T-cell (primary cell): ENCODE data around the gene ZC3H12C. TPM values are rescaled to one million over a fixed set of nuclear protein-coding genes. Genes with fewer than 3 reads are reported as not detected.
"Not testable (repeated sequence)": the region's sequence is repeated elsewhere in the genome, so short reads cannot be mapped to it uniquely, and the experiment has no call there.

Experiments
- ATAC-seq, 4 experiments: fragments of 200-7000 bp in 3 of 4; fragments of 150-1000 bp in 1 of 4; cut with Tn5 transposase; replicated peaks in 1 of 4; 1 replicate in 3 of 4; 2 replicates in 1 of 4; pipeline ENCODE4 v1.10.0; 2021; ENCODE audit warnings: moderate library complexity in 3 of 4, mild to moderate bottlenecking in 2 of 4, moderate number of reproducible peaks in 1 of 4
- CTCF ChIA-PET, 2 donors: fragments of 300-600 bp; sonication (Branson Sonifier 250); formaldehyde crosslinking; loops; one replicate each; lab custom pipeline; 2022; ENCODE audit warnings: antibody characterized with exemption in 2 of 2; lab: Charles Lee
- POLR2A ChIA-PET, 2 donors: fragments of 300-600 bp; sonication (Branson Sonifier 250); formaldehyde crosslinking; loops; one replicate each; lab custom pipeline; 2022; ENCODE audit warnings: antibody characterized with exemption in 2 of 2; lab: Charles Lee
- DNase-seq, 35 experiments: peaks; one replicate each; pipeline versions ENCODE4 v3.0.0 to v3.0.0-alpha.2; 2013 to 2023
- H3K27ac ChIP-seq: one replicate; pipeline ENCODE4 v1.5.1; 2013; ENCODE audit warnings: low read length
- H3K27me3 ChIP-seq, 2 experiments: replicated peaks in 1 of 2; 1 replicate in 1 of 2; 2 replicates in 1 of 2; pipeline versions ENCODE4 v1.6.1 to v1.7.0; 2013; ENCODE audit warnings: low read length in 1 of 2, mixed read lengths in 1 of 2; ENCODE audit not compliant: control insufficient read depth in 2 of 2, insufficient read depth in 2 of 2; ENCODE audit errors: extremely low read depth in 1 of 2
- H3K36me3 ChIP-seq, 2 donors: 1 replicate in 1 of 2; 2 replicates in 1 of 2; pipeline versions ENCODE4 v1.6.1 to v1.7.0; 2013; ENCODE audit warnings: low read length in 1 of 2; ENCODE audit not compliant: control insufficient read depth in 2 of 2, insufficient read depth in 1 of 2; ENCODE audit errors: extremely low read depth in 1 of 2
- H3K4me1 ChIP-seq, 2 experiments: 1 replicate in 1 of 2; 2 replicates in 1 of 2; pipeline versions ENCODE4 v1.6.1 to v1.7.0; 2013; ENCODE audit warnings: low read length in 2 of 2, mixed read lengths in 1 of 2; ENCODE audit not compliant: insufficient read depth in 2 of 2, control insufficient read depth in 1 of 2; ENCODE audit errors: extremely low read depth in 1 of 2
- H3K4me3 ChIP-seq, 2 donors: 1 replicate in 1 of 2; 2 replicates in 1 of 2; pipeline versions ENCODE4 v1.5.1 to v1.7.0; 2013; ENCODE audit warnings: mild to moderate bottlenecking in 2 of 2, low read length in 1 of 2, moderate library complexity in 1 of 2; ENCODE audit not compliant: control insufficient read depth in 1 of 2; ENCODE audit errors: extremely low read depth in 1 of 2
- H3K9me3 ChIP-seq: 2 replicates; pipeline ENCODE4 v1.7.0; 2013
- H3K27ac Mint-ChIP-seq, 2 donors: one replicate each; pipeline ENCODE4 v1.8.0; 2020 to 2021; ENCODE audit warnings: mild to moderate bottlenecking in 2 of 2, mixed read lengths in 2 of 2
- H3K27me3 Mint-ChIP-seq, 2 donors: one replicate each; pipeline ENCODE4 v1.8.0; 2021 to 2022; ENCODE audit warnings: mixed read lengths in 2 of 2
- H3K36me3 Mint-ChIP-seq: one replicate; pipeline ENCODE4 v1.8.0; 2021; ENCODE audit warnings: mixed read lengths
- H3K4me1 Mint-ChIP-seq, 3 donors: one replicate each; pipeline ENCODE4 v1.8.0; 2020 to 2022; ENCODE audit warnings: mixed read lengths in 3 of 3, mild to moderate bottlenecking in 1 of 3
- H3K4me3 Mint-ChIP-seq, 3 donors: one replicate each; pipeline ENCODE4 v1.8.0; 2020 to 2022; ENCODE audit warnings: mild to moderate bottlenecking in 3 of 3, mixed read lengths in 3 of 3, moderate library complexity in 3 of 3
- H3K9me3 Mint-ChIP-seq, 3 donors: one replicate each; pipeline ENCODE4 v1.8.0; 2020 to 2022; ENCODE audit warnings: mixed read lengths in 3 of 3
- WGBS: methylation state at CpG from one replicate; pipeline ENCODE4 v1.1.5; 2013; ENCODE audit warnings: missing lambda C conversion rate; ENCODE audit not compliant: insufficient coverage; 5-methylcytosine and 5-hydroxymethylcytosine counted together
- total RNA-seq, 35 experiments: library from RNA in 6 of 35; stranded (reverse) in 6 of 35; fragments of 120-200 nt in 1 of 35; gene quantifications; one replicate each; pipeline versions ENCODE4 v1.2.1 to v1.2.4 and lab custom pipeline; 2013 to 2026

The ZC3H12C gene
- total RNA-seq, 5 donors from 2014 or later (not counting 1 experiment from before 2014, with no cell fraction given): 0.10 to 0.23 (median 0.14) TPM

GRCh38 chr11:110186456-110186855 is 93.3 kb downstream of the ZC3H12C start:
- WGBS: 76% methylated on average over 5 of the region's 5 CpGs
- Histone ChIP-seq H3K4me1 (no peaks in the 10 kb centered on the region), H3K27ac (no peak overlapping the region), H3K9me3 (no peaks in the 10 kb centered on the region), H3K36me3 (no peaks in the 10 kb centered on the region), H3K4me3 (no peak overlapping the region), H3K27me3 (peaks cover 0 to 22% of the 10 kb centered on the region in 2 experiments)
- ChIA-PET POLR2A (no interaction called here), CTCF (no interaction called here)
- ATAC-seq: no peak
- H3K36me3 Mint-ChIP-seq: no peaks in the 10 kb centered on the region
- H3K27ac Mint-ChIP-seq: no peak overlapping the region
- H3K27me3 Mint-ChIP-seq: peaks cover 0 to 8% of the 10 kb centered on the region in 2 donors
- no peaks in the 10 kb centered on the region for H3K4me1 Mint-ChIP-seq
- H3K9me3 Mint-ChIP-seq: no peaks in the 10 kb centered on the region
- no peak for DNase-seq
- no peak overlapping the region for H3K4me3 Mint-ChIP-seq

- no peaks in the 10 kb centered on the region for H3K4me1 ChIP-seq
- Mint-ChIP-seq H3K27me3 (peaks cover 0 to 8% of the 10 kb centered on the region in 2 donors), H3K9me3 (no peaks in the 10 kb centered on the region), H3K4me1 (peaks cover under 1 to 2% (median 1%) of the 10 kb centered on the region in 3 donors), H3K4me3 (no peak overlapping the region), H3K27ac (no peak overlapping the region), H3K36me3 (no peaks in the 10 kb centered on the region)
- H3K9me3 ChIP-seq: no peaks in the 10 kb centered on the region
- WGBS: 73% methylated on average over 2 of the region's 4 CpGs
- no peak overlapping the region for H3K27ac ChIP-seq
- H3K27me3 ChIP-seq: peaks cover 0 to 23% of the 10 kb centered on the region in 2 experiments
- ATAC-seq (no peak), DNase-seq (no peak)
- H3K36me3 ChIP-seq: no peaks in the 10 kb centered on the region
- CTCF ChIA-PET: no interaction called here
- H3K4me3 ChIP-seq: no peak overlapping the region
- POLR2A ChIA-PET: no interaction called here
These were observed 93.7 kb downstream of the ZC3H12C start for GRCh38 chr11:110186867-110187266.

- no peaks in the 10 kb centered on the region for H3K36me3 ChIP-seq
- POLR2A ChIA-PET: no interaction called here
- CTCF ChIA-PET: no interaction called here
- H3K4me1 Mint-ChIP-seq: peaks cover 9 to 11% (median 10%) of the 10 kb centered on the region in 3 donors
- ATAC-seq (no peak), DNase-seq (no peak)
- WGBS: 95% methylated on average over 3 of the region's 6 CpGs
- H3K4me3 Mint-ChIP-seq: no peak overlapping the region
- no peaks in the 10 kb centered on the region for H3K36me3 Mint-ChIP-seq
- H3K27ac ChIP-seq: no peak overlapping the region
- no peaks in the 10 kb centered on the region for H3K9me3 Mint-ChIP-seq
- H3K27ac Mint-ChIP-seq: no peak overlapping the region
- no peak overlapping the region for H3K4me3 ChIP-seq
- peaks cover 0 to 8% of the 10 kb centered on the region in 2 donors for H3K27me3 Mint-ChIP-seq
- H3K4me1 ChIP-seq: no peaks in the 10 kb centered on the region
- H3K27me3 ChIP-seq: peaks cover 0 to 23% of the 10 kb centered on the region in 2 experiments
- no peaks in the 10 kb centered on the region for H3K9me3 ChIP-seq
These were observed 94.5 kb downstream of the ZC3H12C start for GRCh38 chr11:110187731-110188130.

- H3K4me1 ChIP-seq: no peaks in the 10 kb centered on the region
- H3K36me3 ChIP-seq: no peaks in the 10 kb centered on the region
- CTCF ChIA-PET: no interaction called here
- peaks cover 0 to 8% of the 10 kb centered on the region in 2 donors for H3K27me3 Mint-ChIP-seq
- POLR2A ChIA-PET: no interaction called here
- H3K27me3 ChIP-seq: peaks cover 0 to 13% of the 10 kb centered on the region in 2 experiments
- H3K4me3 ChIP-seq: no peak overlapping the region
- H3K27ac ChIP-seq: no peak overlapping the region
- DNase-seq (no peak), ATAC-seq (no peak)
- peaks cover 13% of the 10 kb centered on the region in 3 donors for H3K4me1 Mint-ChIP-seq
- H3K9me3 Mint-ChIP-seq: no peaks in the 10 kb centered on the region
- H3K9me3 ChIP-seq: no peaks in the 10 kb centered on the region
- no peak overlapping the region for H3K27ac Mint-ChIP-seq
- WGBS: 100% methylated on average over 1 of the region's 1 CpG
- H3K36me3 Mint-ChIP-seq: no peaks in the 10 kb centered on the region
- H3K4me3 Mint-ChIP-seq: no peak overlapping the region
These were observed 97.7 kb downstream of the ZC3H12C start for GRCh38 chr11:110190885-110191284.

- POLR2A ChIA-PET, H3K27ac ChIP-seq, H3K9me3 Mint-ChIP-seq, H3K27ac Mint-ChIP-seq, H3K36me3 ChIP-seq, H3K27me3 Mint-ChIP-seq, H3K9me3 ChIP-seq, H3K4me3 ChIP-seq, H3K27me3 ChIP-seq, H3K4me3 Mint-ChIP-seq, H3K36me3 Mint-ChIP-seq, H3K4me1 ChIP-seq: not testable (repeated sequence)
- peak in 1 of 35 experiments; percentile 10 for DNase-seq
- CTCF ChIA-PET: interaction anchor here (0.6 to 1.6 kb wide), 4 partner anchors 9 to 156 kb away, joined by 3 to 5 read pairs (median 4); no protein-coding TSS in a partner anchor
- H3K4me1 Mint-ChIP-seq: peaks cover 13% of the 10 kb centered on the region in 3 donors
- peak in 3 of 4 experiments; percentile 32 to 60 (median 33) for ATAC-seq
- WGBS: no CpG with 5 or more reads among the region's 4 CpGs
These were observed 99.6 kb downstream of the ZC3H12C start for GRCh38 chr11:110192604-110193282.

GRCh38 chr11:110194211-110194766 is 101.1 kb downstream of the ZC3H12C start:
- H3K27me3 Mint-ChIP-seq, POLR2A ChIA-PET, DNase-seq, H3K4me3 ChIP-seq, H3K27ac Mint-ChIP-seq, H3K27me3 ChIP-seq, H3K4me1 ChIP-seq, H3K9me3 ChIP-seq, H3K27ac ChIP-seq, H3K4me3 Mint-ChIP-seq, H3K36me3 ChIP-seq, H3K36me3 Mint-ChIP-seq, H3K9me3 Mint-ChIP-seq, ATAC-seq: not testable (repeated sequence)
- CTCF ChIA-PET: interaction anchor here in 1 of 2 donors (0.7 kb wide), 1 partner anchor 91 kb away, joined by 3 read pairs; no protein-coding TSS in a partner anchor
- WGBS: 100% methylated on average over 1 of the region's 10 CpGs
- peaks cover 13% of the 10 kb centered on the region in 3 donors for H3K4me1 Mint-ChIP-seq
